Measurements from ENCODE around the gene QARS1. TPM values are rescaled to one million over a fixed set of nuclear protein-coding genes. Genes with fewer than 3 reads are reported as not detected.

The QARS1 gene
- total and polyA plus RNA-seq, 12 donors: 144 to 534 (median 272) TPM

DNA sequence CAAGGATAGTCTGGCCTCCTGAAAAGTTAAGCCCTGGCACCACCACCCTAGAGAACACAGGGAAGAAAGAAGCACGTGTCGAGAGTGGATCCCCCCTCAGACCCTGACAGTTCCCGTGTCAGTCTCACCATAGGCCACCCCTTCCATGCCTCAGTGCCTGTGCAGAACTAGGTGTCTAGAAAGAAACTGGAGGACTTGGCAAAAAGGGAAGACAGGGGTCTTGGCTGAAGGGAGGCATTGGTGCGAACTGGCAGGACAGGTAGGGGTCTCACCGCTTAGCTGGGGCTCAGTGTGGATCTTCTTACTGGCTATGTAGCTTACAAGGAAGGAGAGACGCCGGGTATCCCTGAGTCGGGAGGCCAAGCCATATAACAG lies 518 bp downstream of the QARS1 start:
- Histone ChIP-seq H3K4me1 (replicated peaks in 1 of 2) (peaks cover 18 to 21% of the 10 kb centered on the region in 2 donors), H3K27me3 (no peaks in the 10 kb centered on the region), H3K9me3 (replicated peaks in 1 of 3) (no peaks in the 10 kb centered on the region), H3K4me3 (peak overlapping the region; percentile 17 to 89 (median 72)), H3K36me3 (replicated peaks in 1 of 2) (peaks cover 0 to 59% of the 10 kb centered on the region in 2 donors), H3K27ac (peak overlapping the region in 4 of 5 donors; percentile 57 to 86 (median 69))
- WGBS, 4 donors: 3 to 8% (median 5%) methylated on average over 6 to 8 of the region's 8 CpGs
- DNase-seq: no peak
- TF ChIP-seq POLR2A (IDR thresholded peaks at IDR 0.05): no peak
- TF ChIP-seq, protein P1, sequence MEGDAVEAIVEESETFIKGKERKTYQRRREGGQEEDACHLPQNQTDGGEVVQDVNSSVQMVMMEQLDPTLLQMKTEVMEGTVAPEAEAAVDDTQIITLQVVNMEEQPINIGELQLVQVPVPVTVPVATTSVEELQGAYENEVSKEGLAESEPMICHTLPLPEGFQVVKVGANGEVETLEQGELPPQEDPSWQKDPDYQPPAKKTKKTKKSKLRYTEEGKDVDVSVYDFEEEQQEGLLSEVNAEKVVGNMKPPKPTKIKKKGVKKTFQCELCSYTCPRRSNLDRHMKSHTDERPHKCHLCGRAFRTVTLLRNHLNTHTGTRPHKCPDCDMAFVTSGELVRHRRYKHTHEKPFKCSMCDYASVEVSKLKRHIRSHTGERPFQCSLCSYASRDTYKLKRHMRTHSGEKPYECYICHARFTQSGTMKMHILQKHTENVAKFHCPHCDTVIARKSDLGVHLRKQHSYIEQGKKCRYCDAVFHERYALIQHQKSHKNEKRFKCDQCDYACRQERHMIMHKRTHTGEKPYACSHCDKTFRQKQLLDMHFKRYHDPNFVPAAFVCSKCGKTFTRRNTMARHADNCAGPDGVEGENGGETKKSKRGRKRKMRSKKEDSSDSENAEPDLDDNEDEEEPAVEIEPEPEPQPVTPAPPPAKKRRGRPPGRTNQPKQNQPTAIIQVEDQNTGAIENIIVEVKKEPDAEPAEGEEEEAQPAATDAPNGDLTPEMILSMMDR (IDR thresholded peaks at IDR 0.05): no peak
- intact Hi-C loops (cut with DNase I): no loop called here

DNA sequence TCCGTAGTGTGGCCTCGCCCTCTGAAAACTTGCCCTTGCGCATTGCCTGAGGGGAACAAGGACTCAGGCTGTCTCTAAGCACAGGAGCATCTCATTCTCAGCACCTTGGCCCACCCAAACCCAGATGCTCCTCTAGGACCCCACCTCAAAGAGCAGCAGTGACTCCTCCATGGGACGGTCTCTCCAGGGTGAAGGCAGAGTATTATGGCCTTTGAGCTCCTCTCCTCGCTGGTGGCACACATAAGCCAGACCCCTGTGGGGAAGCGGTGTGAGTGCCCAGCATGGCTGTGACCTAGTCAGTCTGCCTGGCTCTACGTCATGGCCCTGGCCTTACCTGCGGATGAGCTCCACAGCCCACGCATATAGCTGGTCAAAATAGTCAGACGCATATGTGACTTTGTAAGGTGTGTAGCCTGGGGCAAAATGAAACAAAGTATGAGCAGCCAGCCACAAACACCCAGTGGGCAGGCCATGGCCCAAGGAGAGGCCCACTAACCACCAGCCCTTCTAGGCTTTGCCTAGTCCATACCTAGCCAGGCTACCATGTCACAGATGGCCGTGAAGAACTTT lies 4.4 kb downstream of the QARS1 start:
- no peaks in the 10 kb centered on the region for H3K27me3 ChIP-seq
- H3K4me1 ChIP-seq (replicated peaks in 1 of 2): peaks cover 12 to 19% of the 10 kb centered on the region in 2 donors
- no peak for DNase-seq
- no peak overlapping the region for H3K27ac ChIP-seq
- intact Hi-C loops (cut with DNase I): no loop called here
- no peak overlapping the region for H3K4me3 ChIP-seq
- no peaks in the 10 kb centered on the region for H3K9me3 ChIP-seq (replicated peaks in 1 of 3)
- TF ChIP-seq, protein P1 (IDR thresholded peaks at IDR 0.05): no peak
- no peak for TF ChIP-seq POLR2A (IDR thresholded peaks at IDR 0.05)
- 90 to 94% (median 93%) methylated on average over 8 to 11 of the region's 11 CpGs for WGBS, 4 donors
- H3K36me3 ChIP-seq (replicated peaks in 1 of 2): peaks cover 0 to 69% of the 10 kb centered on the region in 2 donors

- WGBS, 4 donors: 92 to 100% (median 93%) methylated on average over 3 to 13 of the region's 13 CpGs
- peaks cover 0 to 69% of the 10 kb centered on the region in 2 donors for H3K36me3 ChIP-seq (replicated peaks in 1 of 2)
- DNase-seq: no peak
- peak overlapping the region in 3 of 5 donors; percentile 24 to 47 (median 44) for H3K27ac ChIP-seq
- intact Hi-C loops (cut with DNase I): no loop called here
- H3K4me3 ChIP-seq: no peak overlapping the region
- TF ChIP-seq, protein P1 (IDR thresholded peaks at IDR 0.05): no peak
- TF ChIP-seq POLR2A (IDR thresholded peaks at IDR 0.05): no peak
- H3K9me3 ChIP-seq (replicated peaks in 1 of 3): no peaks in the 10 kb centered on the region
- H3K4me1 ChIP-seq (replicated peaks in 1 of 2): peaks cover 15 to 22% of the 10 kb centered on the region in 2 donors
- H3K27me3 ChIP-seq: no peaks in the 10 kb centered on the region
These were observed 5.5 kb downstream of the QARS1 start for GRCh38 chr3:49098910-49099630.

DNA sequence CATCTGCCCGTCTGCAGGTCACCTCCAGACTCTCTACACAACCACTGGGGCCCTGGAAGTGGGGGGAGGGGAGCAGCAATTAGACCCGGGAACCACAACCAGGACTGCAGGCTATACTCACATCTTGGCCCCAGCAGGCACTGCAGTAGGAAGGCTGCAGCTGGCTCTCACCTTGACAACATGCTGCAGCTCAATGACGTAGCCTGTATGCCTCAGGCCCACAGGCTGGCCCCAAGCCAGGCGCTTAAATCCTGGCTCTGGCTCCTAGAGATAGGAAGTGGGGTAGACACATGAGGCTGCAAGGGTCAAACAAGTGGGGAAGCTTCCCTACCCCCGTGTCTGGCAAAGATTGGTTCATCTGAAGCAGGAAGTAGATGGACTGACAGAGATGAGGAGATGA lies 6.1 kb downstream of the QARS1 start:
- peak overlapping the region in 3 of 5 donors; percentile 24 to 47 (median 44) for H3K27ac ChIP-seq
- H3K4me3 ChIP-seq: no peak overlapping the region
- no peak for TF ChIP-seq POLR2A (IDR thresholded peaks at IDR 0.05)
- TF ChIP-seq, protein P1 (IDR thresholded peaks at IDR 0.05): no peak
- WGBS, 4 donors: 22 to 39% (median 35%) methylated on average over 2 to 5 of the region's 5 CpGs
- H3K4me1 ChIP-seq (replicated peaks in 1 of 2): peaks cover 9 to 16% of the 10 kb centered on the region in 2 donors
- peaks cover 0 to 69% of the 10 kb centered on the region in 2 donors for H3K36me3 ChIP-seq (replicated peaks in 1 of 2)
- DNase-seq: peak; percentile 71 to 91 (median 82)
- H3K27me3 ChIP-seq: no peaks in the 10 kb centered on the region
- no peaks in the 10 kb centered on the region for H3K9me3 ChIP-seq (replicated peaks in 1 of 3)
- intact Hi-C loops (cut with DNase I): no loop called here

All from adrenal gland (tissue), 12 donors.